ENCODE data around the gene HOXD10.

The HOXD10 gene

GRCh38 chr2:176136374-176137251 lies 20.0 kb downstream of the HOXD10 start:
- DNase-seq = peak; percentile 24
- no peak overlapping the region for H2AFZ ChIP-seq (ENCODE audit: low read depth, low read length)
- peaks cover 3% of the 10 kb centered on the region for H3K79me1 ChIP-seq (replicated peaks; ENCODE audit: low read length, poor library complexity, severe bottlenecking)
- peak overlapping the region; percentile 75 for H3K4me2 ChIP-seq (ENCODE audit: low read length, poor library complexity, severe bottlenecking)
- no peak overlapping the region for H3K14ac ChIP-seq (ENCODE audit: low read length in 2 of 2)
- no peak overlapping the region for H2BK120ac ChIP-seq (ENCODE audit: low read depth, low read length)
- peak overlapping the region in 1 of 2 experiments; percentile 36 for H3K23ac ChIP-seq (ENCODE audit: low read length in 2 of 2)
- H3K9me3 ChIP-seq (ENCODE audit: control insufficient read depth, low read length) = no peaks in the 10 kb centered on the region
- peak overlapping the region; percentile 33 for H3K27ac ChIP-seq (ENCODE audit: low read length, poor library complexity, severe bottlenecking)
- no peak overlapping the region for H4K8ac ChIP-seq (ENCODE audit: low read length)
- no peak overlapping the region for H3K4ac ChIP-seq (ENCODE audit: low read depth in 1 of 2, low read length in 2 of 2)
- H3K27me3 ChIP-seq (ENCODE audit: control insufficient read depth in 1 of 2, insufficient read depth in 1 of 2, low read length in 2 of 2) = peaks cover 0 to 68% of the 10 kb centered on the region in 2 experiments
- no peak overlapping the region for H2BK12ac ChIP-seq (ENCODE audit: low read length in 2 of 2)
- peak overlapping the region; percentile 96 for H3K9ac ChIP-seq (ENCODE audit: low read length)
- no peak overlapping the region for H4K91ac ChIP-seq (ENCODE audit: low read length)
- H3K4me1 ChIP-seq (ENCODE audit: control insufficient read depth, insufficient read depth, low read depth, low read length) = peaks cover 15% of the 10 kb centered on the region
- H3K36me3 ChIP-seq (ENCODE audit: control insufficient read depth in 1 of 2, insufficient read depth in 2 of 2, low read depth in 1 of 2, low read length in 2 of 2) = no peaks in the 10 kb centered on the region
- peak overlapping the region; percentile 82 for H2BK5ac ChIP-seq (ENCODE audit: low read depth, low read length, poor library complexity, severe bottlenecking)
- H2AK5ac ChIP-seq (ENCODE audit: low read length, severe bottlenecking) = no peak overlapping the region
- H3K18ac ChIP-seq (ENCODE audit: low read depth in 1 of 2, low read length in 2 of 2) = no peak overlapping the region
- peak overlapping the region; percentile 75 to 86 for H3K4me3 ChIP-seq (ENCODE audit: insufficient read depth in 1 of 2, low read depth in 1 of 2, low read length in 2 of 2)
- 2% methylated on average over 60 of the region's 71 CpGs for WGBS
- no peak overlapping the region for H2BK15ac ChIP-seq (ENCODE audit: low read depth, poor library complexity, severe bottlenecking)

DNA sequence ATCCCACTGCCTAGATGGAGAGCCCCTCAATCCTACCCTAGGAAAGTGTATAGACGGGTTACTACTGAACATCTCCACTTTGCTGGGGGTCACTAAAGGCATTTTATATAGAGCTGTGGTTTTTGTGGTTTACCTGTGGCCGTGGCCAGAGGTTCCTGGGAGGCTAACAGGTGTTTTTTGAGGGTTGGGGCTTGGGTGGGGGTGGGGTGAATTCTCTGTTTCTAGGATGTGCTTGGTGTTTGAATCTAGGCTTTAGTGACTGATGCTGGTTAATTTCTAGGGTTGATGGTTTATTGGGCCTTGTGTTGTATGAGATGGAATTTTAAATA lies 20.6 kb downstream of the HOXD10 start:
- Histone ChIP-seq H2BK12ac (ENCODE audit: low read length in 2 of 2) (no peak overlapping the region), H3K9ac (ENCODE audit: low read length) (peak overlapping the region; percentile 96), H3K27ac (ENCODE audit: low read length, poor library complexity, severe bottlenecking) (no peak overlapping the region), H3K79me1 (replicated peaks; ENCODE audit: low read length, poor library complexity, severe bottlenecking) (peaks cover 3% of the 10 kb centered on the region), H4K91ac (ENCODE audit: low read length) (no peak overlapping the region), H3K4me1 (ENCODE audit: control insufficient read depth, insufficient read depth, low read depth, low read length) (peaks cover 15% of the 10 kb centered on the region), H2AK5ac (ENCODE audit: low read length, severe bottlenecking) (no peak overlapping the region), H3K36me3 (ENCODE audit: control insufficient read depth in 1 of 2, insufficient read depth in 2 of 2, low read depth in 1 of 2, low read length in 2 of 2) (no peaks in the 10 kb centered on the region), H2BK5ac (ENCODE audit: low read depth, low read length, poor library complexity, severe bottlenecking) (no peak overlapping the region), H3K27me3 (ENCODE audit: control insufficient read depth in 1 of 2, insufficient read depth in 1 of 2, low read length in 2 of 2) (peaks cover 0 to 69% of the 10 kb centered on the region in 2 experiments), H3K4me3 (ENCODE audit: insufficient read depth in 1 of 2, low read depth in 1 of 2, low read length in 2 of 2) (peak overlapping the region in 1 of 2 experiments; percentile 86), H3K9me3 (ENCODE audit: control insufficient read depth, low read length) (no peaks in the 10 kb centered on the region), H3K18ac (ENCODE audit: low read depth in 1 of 2, low read length in 2 of 2) (no peak overlapping the region), H3K4me2 (ENCODE audit: low read length, poor library complexity, severe bottlenecking) (peak overlapping the region; percentile 75), H2AFZ (ENCODE audit: low read depth, low read length) (no peak overlapping the region), H3K23ac (ENCODE audit: low read length in 2 of 2) (no peak overlapping the region), H3K14ac (ENCODE audit: low read length in 2 of 2) (no peak overlapping the region), H2BK15ac (ENCODE audit: low read depth, poor library complexity, severe bottlenecking) (no peak overlapping the region), H3K4ac (ENCODE audit: low read depth in 1 of 2, low read length in 2 of 2) (no peak overlapping the region), H2BK120ac (ENCODE audit: low read depth, low read length) (no peak overlapping the region), H4K8ac (ENCODE audit: low read length) (no peak overlapping the region)
- DNase-seq = no peak
- 29% methylated on average over 2 of the region's 2 CpGs for WGBS

DNA sequence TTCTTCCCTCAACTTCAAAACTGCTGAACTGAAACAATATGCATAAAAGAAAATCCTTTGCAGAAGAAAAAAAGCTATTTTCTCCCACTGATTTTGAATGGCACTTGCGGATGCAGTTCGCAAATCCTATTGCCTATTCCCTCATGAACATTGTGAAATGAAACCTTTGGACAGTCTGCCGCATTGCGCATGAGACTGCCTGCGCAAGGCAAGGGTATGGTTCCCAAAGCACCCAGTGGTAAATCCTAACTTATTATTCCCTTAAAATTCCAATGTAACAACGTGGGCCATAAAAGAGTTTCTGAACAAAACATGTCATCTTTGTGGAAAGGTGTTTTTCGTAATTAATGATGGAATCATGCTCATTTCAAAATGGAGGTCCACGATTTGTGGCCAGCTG lies 21.3 kb downstream of the HOXD10 start:
- H2BK12ac ChIP-seq (ENCODE audit: low read length in 2 of 2) = no peak overlapping the region
- H3K27me3 ChIP-seq (ENCODE audit: control insufficient read depth in 1 of 2, insufficient read depth in 1 of 2, low read length in 2 of 2) = peaks cover 0 to 67% of the 10 kb centered on the region in 2 experiments
- H3K23ac ChIP-seq (ENCODE audit: low read length in 2 of 2) = no peak overlapping the region
- H2AFZ ChIP-seq (ENCODE audit: low read depth, low read length) = no peak overlapping the region
- H3K18ac ChIP-seq (ENCODE audit: low read depth in 1 of 2, low read length in 2 of 2) = no peak overlapping the region
- H3K4me1 ChIP-seq (ENCODE audit: control insufficient read depth, insufficient read depth, low read depth, low read length) = peaks cover 15% of the 10 kb centered on the region
- H3K9ac ChIP-seq (ENCODE audit: low read length) = peak overlapping the region; percentile 96
- no peak overlapping the region for H3K4me2 ChIP-seq (ENCODE audit: low read length, poor library complexity, severe bottlenecking)
- no peak overlapping the region for H3K14ac ChIP-seq (ENCODE audit: low read length in 2 of 2)
- no peak overlapping the region for H4K91ac ChIP-seq (ENCODE audit: low read length)
- H2BK120ac ChIP-seq (ENCODE audit: low read depth, low read length) = no peak overlapping the region
- H3K79me1 ChIP-seq (replicated peaks; ENCODE audit: low read length, poor library complexity, severe bottlenecking) = peaks cover 6% of the 10 kb centered on the region
- H2AK5ac ChIP-seq (ENCODE audit: low read length, severe bottlenecking) = no peak overlapping the region
- H3K4me3 ChIP-seq (ENCODE audit: insufficient read depth in 1 of 2, low read depth in 1 of 2, low read length in 2 of 2) = peak overlapping the region in 1 of 2 experiments; percentile 86
- H3K9me3 ChIP-seq (ENCODE audit: control insufficient read depth, low read length) = no peaks in the 10 kb centered on the region
- no peak overlapping the region for H3K4ac ChIP-seq (ENCODE audit: low read depth in 1 of 2, low read length in 2 of 2)
- H2BK5ac ChIP-seq (ENCODE audit: low read depth, low read length, poor library complexity, severe bottlenecking) = no peak overlapping the region
- no peak overlapping the region for H2BK15ac ChIP-seq (ENCODE audit: low read depth, poor library complexity, severe bottlenecking)
- no peaks in the 10 kb centered on the region for H3K36me3 ChIP-seq (ENCODE audit: control insufficient read depth in 1 of 2, insufficient read depth in 2 of 2, low read depth in 1 of 2, low read length in 2 of 2)
- WGBS = 78% methylated on average over 4 of the region's 8 CpGs
- DNase-seq = no peak
- no peak overlapping the region for H4K8ac ChIP-seq (ENCODE audit: low read length)
- no peak overlapping the region for H3K27ac ChIP-seq (ENCODE audit: low read length, poor library complexity, severe bottlenecking)

DNA sequence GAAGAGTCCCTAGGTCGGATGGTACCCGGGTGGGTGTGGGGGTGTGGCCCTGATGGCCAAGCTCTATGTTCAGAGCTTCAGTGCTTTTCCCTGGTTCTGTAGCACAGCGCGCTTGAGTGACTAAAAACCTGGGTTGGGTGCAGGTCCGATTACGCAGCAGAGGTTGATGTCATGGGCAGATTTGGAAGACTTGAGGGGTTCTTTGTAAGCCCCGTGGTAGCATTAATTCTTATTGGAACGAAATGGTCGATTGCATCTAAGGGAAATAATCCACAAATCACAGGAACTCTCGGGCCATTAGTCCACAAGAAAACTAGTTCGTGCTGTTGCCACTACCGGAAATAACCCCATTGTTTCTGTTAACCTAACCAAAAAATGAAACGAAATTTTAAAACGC lies 21.9 kb downstream of the HOXD10 start:
- H2BK12ac ChIP-seq (ENCODE audit: low read length in 2 of 2) = no peak overlapping the region
- no peak overlapping the region for H2BK5ac ChIP-seq (ENCODE audit: low read depth, low read length, poor library complexity, severe bottlenecking)
- peak overlapping the region; percentile 14 to 86 for H3K4me3 ChIP-seq (ENCODE audit: insufficient read depth in 1 of 2, low read depth in 1 of 2, low read length in 2 of 2)
- H2BK120ac ChIP-seq (ENCODE audit: low read depth, low read length) = no peak overlapping the region
- H3K27me3 ChIP-seq (ENCODE audit: control insufficient read depth in 1 of 2, insufficient read depth in 1 of 2, low read length in 2 of 2) = peaks cover 0 to 67% of the 10 kb centered on the region in 2 experiments
- H3K9ac ChIP-seq (ENCODE audit: low read length) = peak overlapping the region; percentile 96
- no peak overlapping the region for H2BK15ac ChIP-seq (ENCODE audit: low read depth, poor library complexity, severe bottlenecking)
- no peak for DNase-seq
- H3K23ac ChIP-seq (ENCODE audit: low read length in 2 of 2) = no peak overlapping the region
- no peak overlapping the region for H2AFZ ChIP-seq (ENCODE audit: low read depth, low read length)
- no peak overlapping the region for H3K4ac ChIP-seq (ENCODE audit: low read depth in 1 of 2, low read length in 2 of 2)
- no peak overlapping the region for H4K8ac ChIP-seq (ENCODE audit: low read length)
- peak overlapping the region; percentile 23 for H3K4me2 ChIP-seq (ENCODE audit: low read length, poor library complexity, severe bottlenecking)
- H2AK5ac ChIP-seq (ENCODE audit: low read length, severe bottlenecking) = no peak overlapping the region
- 66% methylated on average over 14 of the region's 14 CpGs for WGBS
- H3K79me1 ChIP-seq (replicated peaks; ENCODE audit: low read length, poor library complexity, severe bottlenecking) = peaks cover 9% of the 10 kb centered on the region
- H4K91ac ChIP-seq (ENCODE audit: low read length) = no peak overlapping the region
- H3K4me1 ChIP-seq (ENCODE audit: control insufficient read depth, insufficient read depth, low read depth, low read length) = peaks cover 15% of the 10 kb centered on the region
- H3K18ac ChIP-seq (ENCODE audit: low read depth in 1 of 2, low read length in 2 of 2) = no peak overlapping the region
- no peak overlapping the region for H3K14ac ChIP-seq (ENCODE audit: low read length in 2 of 2)
- no peaks in the 10 kb centered on the region for H3K9me3 ChIP-seq (ENCODE audit: control insufficient read depth, low read length)
- no peak overlapping the region for H3K27ac ChIP-seq (ENCODE audit: low read length, poor library complexity, severe bottlenecking)
- no peaks in the 10 kb centered on the region for H3K36me3 ChIP-seq (ENCODE audit: control insufficient read depth in 1 of 2, insufficient read depth in 2 of 2, low read depth in 1 of 2, low read length in 2 of 2)

Measured in mesenchymal stem cell (in vitro differentiated cells and primary cell).